PC-3 (cell line): ENCODE results near the gene OTC. TPM values are rescaled to one million over a fixed set of nuclear protein-coding genes. Genes with fewer than 3 reads are reported as not detected.

ENCODE experiments used
- ATAC-seq: fragments of 200-7000 bp; cut with Tn5 transposase; 2 replicates; pipeline ENCODE4 v1.9.1; 2020; ENCODE audit warnings: mild to moderate bottlenecking, moderate library complexity
- BruUV-seq: library from RNA; stranded (reverse); fragments of 400-500 nt; replicated peaks from 2 replicates; lab custom pipeline; 2021; lab: Mats Ljungman, UMichigan
- CTCF ChIA-PET: fragments of 300-600 bp; sonication (Branson Sonifier 250); formaldehyde crosslinking; loops from one replicate; lab custom pipeline; 2022; ENCODE audit warnings: antibody characterized with exemption; lab: Charles Lee
- POLR2A ChIA-PET: fragments of 300-600 bp; sonication (Branson Sonifier 250); formaldehyde crosslinking; loops from one replicate; lab custom pipeline; 2022; ENCODE audit warnings: antibody characterized with exemption; ENCODE audit not compliant: unreplicated experiment; lab: Charles Lee
- DNase-seq: peaks from one replicate; pipeline ENCODE4 v3.0.0-alpha.2; 2015
- H2AFZ ChIP-seq: fragments of 300-600 bp; sonication (generic); 2 replicates; pipeline ENCODE4 v1.6.0; 2016; ENCODE audit warnings: antibody characterized with exemption, low read length
- H3F3A ChIP-seq: fragments of 300-600 bp; sonication (generic); one replicate; pipeline ENCODE4 v1.6.0; 2017; ENCODE audit warnings: antibody characterized with exemption, low read length, control low read depth, mild to moderate bottlenecking; ENCODE audit not compliant: unreplicated experiment
- H3K27ac ChIP-seq: fragments of 300-600 bp; sonication (generic); 2 replicates; pipeline ENCODE4 v1.5.1; 2016; ENCODE audit warnings: mild to moderate bottlenecking, low read length
- H3K27me3 ChIP-seq: fragments of 300-600 bp; sonication (generic); 2 replicates; pipeline ENCODE4 v1.6.1; 2016; ENCODE audit warnings: low read length, mixed read lengths
- H3K36me3 ChIP-seq: fragments of 300-600 bp; sonication (generic); 2 replicates; pipeline ENCODE4 v1.6.1; 2016; ENCODE audit warnings: low read depth, mixed run types, low read length, mixed read lengths
- H3K4me1 ChIP-seq: fragments of 300-600 bp; sonication (generic); 2 replicates; pipeline ENCODE4 v1.5.1; 2016; ENCODE audit warnings: low read length; ENCODE audit not compliant: insufficient read depth
- H3K4me2 ChIP-seq: fragments of 300-600 bp; sonication (generic); 2 replicates; pipeline ENCODE4 v1.6.0; 2016; ENCODE audit warnings: low read length
- H3K4me3 ChIP-seq: fragments of 300-600 bp; sonication (generic); 2 replicates; pipeline ENCODE4 v1.5.1; 2016; ENCODE audit warnings: mild to moderate bottlenecking, low read length, mixed read lengths
- H3K79me2 ChIP-seq: fragments of 300-600 bp; sonication (generic); 2 replicates; pipeline ENCODE4 v1.6.1; 2017; ENCODE audit warnings: low read length, mixed read lengths
- H3K9ac ChIP-seq: fragments of 300-600 bp; sonication (generic); 2 replicates; pipeline ENCODE4 v1.6.0; 2016; ENCODE audit warnings: mild to moderate bottlenecking, low read length
- H3K9me2 ChIP-seq: fragments of 300-600 bp; sonication (generic); replicated peaks from 2 replicates; pipeline ENCODE4 v1.6.1; 2016; ENCODE audit warnings: mixed run types, low read length, mixed read lengths
- H3K9me3 ChIP-seq: fragments of 300-600 bp; sonication (generic); 2 replicates; pipeline ENCODE4 v1.6.1; 2016; ENCODE audit warnings: low read length, mixed read lengths
- H4K20me1 ChIP-seq: fragments of 300-600 bp; sonication (generic); 2 replicates; pipeline ENCODE4 v1.6.1; 2016; ENCODE audit warnings: low read length, mixed read lengths
- EZH2 ChIP-seq: fragments of 300-600 bp; sonication (generic); IDR thresholded peaks from one replicate; pipeline ENCODE4 v1.6.1; 2017; ENCODE audit warnings: antibody characterized with exemption, mild to moderate bottlenecking, low read length; ENCODE audit not compliant: unreplicated experiment
- EZH2phosphoT487 ChIP-seq: fragments of 300-600 bp; sonication (generic); IDR thresholded peaks from 2 replicates; pipeline ENCODE4 v1.6.1; 2018; ENCODE audit warnings: mild to moderate bottlenecking, antibody characterized with exemption, low read length, borderline replicate concordance
- intact Hi-C: fragments of 100-400 bp; cut with micrococcal nuclease; formaldehyde crosslinking; loops from 2 replicates; pipeline ENCODE4 v1.9.0; 2023
- total RNA-seq: library from RNA; depleted of rRNA; stranded (reverse); fragments of >200 nt; gene quantifications from 2 replicates; pipeline ENCODE4 v1.2.3, GENCODE V29; 2014
- TF ChIP-seq, protein P1 (sequence below): fragments of 300-600 bp; sonication (generic); conservative IDR thresholded peaks from 2 replicates; pipeline ENCODE4 v1.5.1; 2017; ENCODE audit warnings: antibody characterized with exemption, low read depth, mild to moderate bottlenecking, low read length

OTC gene
- total RNA-seq, 1 experiment from 2014 or later: not detected

DNA sequence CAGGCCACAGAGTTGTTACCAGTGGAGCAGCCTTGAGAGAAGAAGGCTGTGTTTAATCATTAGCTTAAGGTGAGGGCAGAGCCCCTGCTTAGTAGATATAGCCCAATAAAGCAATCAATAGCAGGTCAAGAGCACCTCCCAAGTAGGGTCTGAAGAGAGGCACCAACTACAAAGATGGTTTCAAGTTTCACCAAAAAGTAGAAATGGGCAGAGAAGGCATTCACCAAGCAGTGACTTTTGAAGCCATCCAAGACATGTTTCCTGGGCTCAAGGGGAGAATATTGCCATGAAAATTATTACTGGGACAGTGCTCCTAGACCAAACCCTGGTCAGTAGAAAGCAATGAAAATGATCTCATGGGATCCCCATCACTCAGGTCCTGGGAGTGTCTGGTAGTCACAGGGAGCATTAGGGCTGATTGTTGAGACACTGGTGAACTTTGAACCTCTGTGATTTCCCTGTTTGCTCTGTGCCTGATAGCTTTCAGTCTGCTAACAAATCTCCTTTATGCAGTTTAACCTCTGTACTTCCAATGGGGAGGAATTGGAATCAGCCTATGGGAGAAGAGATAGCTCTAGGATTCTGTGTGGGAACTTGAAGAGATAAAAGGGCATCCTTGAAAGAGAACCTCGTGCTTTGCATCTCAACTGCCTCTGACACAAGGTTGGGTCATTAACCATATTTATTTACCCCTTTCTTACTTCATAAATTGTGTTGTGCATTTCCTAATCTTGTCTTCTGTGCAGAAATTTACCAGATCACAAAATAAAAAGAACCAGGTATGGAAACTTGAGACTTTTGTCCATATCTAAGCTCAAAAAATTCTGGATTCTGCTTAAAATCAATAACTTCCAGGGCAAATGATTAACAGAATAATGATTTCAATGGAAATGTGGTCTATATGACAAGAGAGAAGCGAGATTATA, 9.3 kb upstream of the OTC start:
- no peak overlapping the region for H2AFZ ChIP-seq
- BruUV-seq: no TSS peak
- H3K9me2 ChIP-seq: no peaks in the 10 kb centered on the region
- ATAC-seq: no peak
- H3K36me3 ChIP-seq: no peaks in the 10 kb centered on the region
- no peak overlapping the region for H3K4me3 ChIP-seq
- H3K27me3 ChIP-seq: peaks cover 9% of the 10 kb centered on the region; the same call in 1 of the 2 replicates
- no peaks in the 10 kb centered on the region for H3K9me3 ChIP-seq
- no peaks in the 10 kb centered on the region for H3K4me1 ChIP-seq
- H3K4me2 ChIP-seq: no peak overlapping the region
- DNase-seq: no peak
- no peaks in the 10 kb centered on the region for H3F3A ChIP-seq
- intact Hi-C loops: no loop called here
- H4K20me1 ChIP-seq: no peaks in the 10 kb centered on the region
- no peak overlapping the region for H3K9ac ChIP-seq
- TF ChIP-seq EZH2phosphoT487: no peak
- TF ChIP-seq, protein P1, sequence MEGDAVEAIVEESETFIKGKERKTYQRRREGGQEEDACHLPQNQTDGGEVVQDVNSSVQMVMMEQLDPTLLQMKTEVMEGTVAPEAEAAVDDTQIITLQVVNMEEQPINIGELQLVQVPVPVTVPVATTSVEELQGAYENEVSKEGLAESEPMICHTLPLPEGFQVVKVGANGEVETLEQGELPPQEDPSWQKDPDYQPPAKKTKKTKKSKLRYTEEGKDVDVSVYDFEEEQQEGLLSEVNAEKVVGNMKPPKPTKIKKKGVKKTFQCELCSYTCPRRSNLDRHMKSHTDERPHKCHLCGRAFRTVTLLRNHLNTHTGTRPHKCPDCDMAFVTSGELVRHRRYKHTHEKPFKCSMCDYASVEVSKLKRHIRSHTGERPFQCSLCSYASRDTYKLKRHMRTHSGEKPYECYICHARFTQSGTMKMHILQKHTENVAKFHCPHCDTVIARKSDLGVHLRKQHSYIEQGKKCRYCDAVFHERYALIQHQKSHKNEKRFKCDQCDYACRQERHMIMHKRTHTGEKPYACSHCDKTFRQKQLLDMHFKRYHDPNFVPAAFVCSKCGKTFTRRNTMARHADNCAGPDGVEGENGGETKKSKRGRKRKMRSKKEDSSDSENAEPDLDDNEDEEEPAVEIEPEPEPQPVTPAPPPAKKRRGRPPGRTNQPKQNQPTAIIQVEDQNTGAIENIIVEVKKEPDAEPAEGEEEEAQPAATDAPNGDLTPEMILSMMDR: no peak
- no peak for TF ChIP-seq EZH2
- ChIA-PET CTCF (no interaction called here), POLR2A (no interaction called here)
- no peak overlapping the region for H3K27ac ChIP-seq
- H3K79me2 ChIP-seq: no peaks in the 10 kb centered on the region

DNA sequence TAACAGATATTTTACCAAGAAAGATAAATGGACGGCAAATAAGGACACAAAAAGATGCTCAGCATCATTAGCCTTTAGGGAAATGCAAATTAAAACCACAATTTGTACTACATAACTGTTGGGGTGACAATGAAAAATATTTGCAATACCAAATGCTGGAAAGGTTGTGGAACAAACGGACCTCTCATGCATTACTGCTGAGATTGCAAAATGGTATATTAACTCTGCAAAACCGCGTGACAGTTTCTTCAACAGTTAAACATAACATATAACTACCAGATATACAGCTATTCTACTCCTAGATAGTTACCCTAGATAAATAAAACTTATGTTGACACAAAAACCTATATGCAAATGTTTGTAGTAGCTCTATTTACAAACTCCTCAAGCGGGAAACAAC, 6.3 kb upstream of the OTC start:
- H3K4me2 ChIP-seq: no peak overlapping the region
- H3K36me3 ChIP-seq: no peaks in the 10 kb centered on the region
- no peak for ATAC-seq

More for the DNA sequence above, 6.3 kb upstream of the OTC start:
- H3K9me3 ChIP-seq: no peaks in the 10 kb centered on the region
- H2AFZ ChIP-seq: no peak overlapping the region
- TF ChIP-seq, protein P1: no peak
- peaks cover 14% of the 10 kb centered on the region; the same call in 1 of the 2 replicates for H3K27me3 ChIP-seq
- H3K4me1 ChIP-seq: no peaks in the 10 kb centered on the region
- no peaks in the 10 kb centered on the region for H4K20me1 ChIP-seq
- ChIA-PET POLR2A (no interaction called here), CTCF (no interaction called here)
- intact Hi-C loops: no loop called here
- H3K4me3 ChIP-seq: no peak overlapping the region
- no peaks in the 10 kb centered on the region for H3K9me2 ChIP-seq
- H3K27ac ChIP-seq: no peak overlapping the region
- no peak for DNase-seq
- no peaks in the 10 kb centered on the region for H3F3A ChIP-seq
- H3K9ac ChIP-seq: no peak overlapping the region
- BruUV-seq: no TSS peak
- no peaks in the 10 kb centered on the region for H3K79me2 ChIP-seq
